ENCODE results near the gene PTP4A2.

The PTP4A2 gene

DNA sequence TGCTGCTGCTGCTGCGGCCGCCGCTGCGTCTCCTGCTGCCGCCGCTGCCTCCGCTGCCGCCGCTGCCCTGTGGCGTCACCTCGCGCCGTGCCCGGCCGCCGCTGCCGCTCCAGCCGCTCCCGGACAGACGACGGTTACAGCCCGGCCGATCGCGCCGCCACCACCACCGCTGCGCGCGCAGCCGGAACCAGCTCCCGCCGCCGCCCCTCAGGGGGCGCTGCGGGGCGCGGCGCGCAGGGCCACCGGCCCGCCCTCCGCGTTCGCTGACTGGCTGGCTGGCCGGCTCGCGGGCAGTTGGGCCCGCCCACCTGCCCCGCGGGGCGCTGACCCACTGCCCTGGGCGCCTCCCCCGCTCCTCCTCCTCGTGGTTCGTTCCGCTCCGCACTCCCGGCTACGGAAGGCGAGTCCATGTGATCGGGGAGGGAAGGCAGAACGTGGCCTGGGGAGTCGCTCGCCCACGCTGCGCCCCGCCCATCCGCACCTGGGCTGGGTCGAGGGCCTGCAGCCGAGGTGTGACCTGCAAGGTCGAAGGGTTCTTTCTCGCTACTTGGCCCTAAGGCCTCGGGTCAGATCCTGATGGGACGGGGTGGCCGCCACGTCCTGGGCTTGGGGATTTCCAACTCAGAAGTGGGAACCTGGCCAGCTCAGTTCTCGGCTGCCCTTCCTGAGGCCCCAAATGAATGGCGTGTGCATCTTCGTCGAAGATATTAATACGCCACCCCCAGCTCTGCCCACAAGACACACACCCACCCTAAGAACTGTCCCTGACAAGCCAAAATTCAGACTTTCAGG lies at the start of gene PTP4A2:
Gene PTP4A2 (minus strand): TSS at position 185 of the 792 bp plus-strand sequence. CDS start 19,303 bp downstream, outside the sequence.
- peak; percentile 87 to 91 for DNase-seq (ENCODE audit: extremely low read depth in 1 of 2, low read depth in 1 of 2)

DNA sequence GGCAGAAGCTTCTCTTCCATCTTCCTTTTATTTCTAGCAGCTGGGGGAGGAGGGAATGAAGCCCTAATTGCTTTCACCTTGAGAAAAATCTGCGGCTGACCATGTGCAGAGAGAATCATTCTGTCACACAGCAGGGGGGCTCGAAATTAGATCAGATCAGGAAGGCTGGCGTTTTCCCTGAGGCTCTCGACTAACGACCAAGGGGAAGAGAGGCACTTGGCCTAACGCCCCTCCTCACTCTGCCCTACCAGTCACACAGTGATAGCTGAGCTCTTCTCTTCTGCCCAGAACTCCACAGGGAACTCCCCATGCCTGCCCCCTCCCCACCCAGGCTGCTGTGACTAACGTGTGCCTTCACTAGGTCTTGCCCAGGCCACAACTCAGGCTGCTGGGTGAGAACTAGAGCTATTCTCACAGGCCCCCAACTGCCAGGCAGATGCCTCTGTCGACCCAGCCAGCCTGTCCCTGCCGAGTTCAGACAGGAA lies 49.0 kb upstream of the PTP4A2 start:
- no peak for DNase-seq (ENCODE audit: extremely low read depth in 1 of 2, low read depth in 1 of 2)

DNA sequence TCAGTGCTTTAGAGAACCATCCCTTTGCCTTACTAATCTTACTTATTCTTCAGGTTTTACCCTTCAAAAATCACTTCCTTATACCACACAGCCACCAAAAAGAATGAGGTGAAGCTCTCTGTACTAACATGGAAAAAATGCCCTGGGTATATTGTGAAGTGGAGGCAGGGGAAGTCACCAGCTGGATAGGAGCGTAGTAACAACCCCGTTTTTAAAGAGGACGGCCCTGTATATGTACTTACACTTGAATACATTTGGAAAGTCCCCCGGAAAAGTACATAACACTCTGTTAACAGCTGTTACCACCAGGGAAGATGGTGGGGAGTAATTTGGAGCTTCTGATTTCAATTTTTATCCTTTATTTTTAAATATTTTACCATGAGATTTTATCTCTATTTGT lies 47.3 kb upstream of the PTP4A2 start:
- DNase-seq (ENCODE audit: extremely low read depth in 1 of 2, low read depth in 1 of 2), result no peak

DNA sequence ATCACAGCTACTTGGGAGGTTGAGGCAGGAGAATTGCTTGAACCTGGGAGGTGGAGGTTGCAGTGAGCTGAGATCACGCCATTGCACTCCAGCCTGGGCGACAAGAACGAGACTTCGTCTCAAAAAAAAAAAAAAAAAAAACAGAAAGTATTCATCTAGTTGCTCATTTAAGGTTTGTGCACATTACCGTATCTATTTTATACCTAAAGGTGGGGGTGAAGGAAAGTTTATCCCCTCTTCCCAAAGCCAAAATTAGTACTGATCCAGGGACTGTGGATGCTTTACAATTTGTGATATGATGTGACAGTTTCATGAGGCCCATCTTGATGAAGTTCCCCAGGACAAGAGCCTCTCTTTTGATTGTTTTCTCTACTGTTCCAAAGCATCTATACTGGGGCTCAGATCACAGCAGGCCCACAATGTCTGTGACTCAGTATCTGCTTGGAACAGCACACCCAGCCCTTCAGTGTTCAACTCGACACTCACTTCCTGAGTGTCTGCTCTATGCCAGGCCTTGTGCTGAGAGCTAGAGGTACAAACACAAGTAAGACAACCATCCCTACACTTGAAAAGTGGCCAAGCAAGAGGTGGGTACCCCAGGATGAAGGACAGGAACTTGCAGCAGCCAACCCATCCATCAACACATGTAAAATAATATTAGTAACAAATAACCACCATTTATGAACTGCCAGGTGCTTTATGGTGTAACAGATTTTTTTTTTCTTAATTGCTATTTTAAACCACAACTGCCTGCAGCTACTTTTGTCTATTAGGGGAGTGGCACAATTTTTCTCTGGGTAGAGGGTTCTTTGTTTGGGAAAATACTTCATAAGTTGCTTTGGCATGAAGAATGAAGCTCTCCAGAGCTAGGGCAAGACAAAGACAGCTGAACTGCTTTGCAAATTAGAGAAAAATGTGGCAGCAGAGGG lies 46.5 kb upstream of the PTP4A2 start:
- peak in 1 of 2 donors; percentile 24 for DNase-seq (ENCODE audit: extremely low read depth in 1 of 2, low read depth in 1 of 2)

DNA sequence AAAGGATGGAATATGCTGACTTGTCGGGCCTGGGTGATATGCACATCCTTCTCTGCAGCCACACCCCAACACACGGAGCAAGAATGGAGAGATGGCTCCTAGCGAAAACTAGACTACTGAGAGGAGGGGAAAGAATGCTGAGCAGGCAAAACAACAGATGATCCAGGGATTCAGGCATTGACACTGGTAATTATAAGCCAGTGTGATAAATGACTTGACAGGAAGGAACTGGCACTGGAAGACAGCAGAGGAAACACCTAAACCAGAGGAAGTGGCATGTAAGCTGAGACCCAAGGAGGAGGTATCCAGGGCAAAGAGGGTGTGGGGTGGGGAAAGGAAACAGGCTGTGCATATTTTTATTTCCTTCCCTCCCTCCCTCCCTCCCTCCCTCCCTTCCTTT lies 43.8 kb upstream of the PTP4A2 start:
- no peak for DNase-seq (ENCODE audit: extremely low read depth in 1 of 2, low read depth in 1 of 2)

DNA sequence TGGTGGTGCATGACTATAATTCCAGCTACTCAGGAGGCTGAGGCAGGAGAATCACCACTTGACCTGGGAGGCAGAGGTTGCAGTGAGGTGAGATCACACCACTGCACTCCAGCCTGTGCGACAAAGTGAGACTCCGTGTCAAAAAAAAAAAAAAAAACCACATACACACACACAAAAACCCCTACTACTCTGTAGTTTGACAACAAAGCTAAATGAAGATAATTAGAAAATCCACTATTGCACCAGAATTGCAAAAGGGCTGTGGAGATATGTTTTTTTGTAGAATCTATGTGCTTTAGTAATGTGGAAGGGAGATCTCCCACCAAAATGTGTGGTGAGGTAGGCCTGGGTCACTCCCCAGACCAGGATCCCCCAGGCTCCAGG lies 43.3 kb upstream of the PTP4A2 start:
- DNase-seq (ENCODE audit: extremely low read depth in 1 of 2, low read depth in 1 of 2), result no peak

DNA sequence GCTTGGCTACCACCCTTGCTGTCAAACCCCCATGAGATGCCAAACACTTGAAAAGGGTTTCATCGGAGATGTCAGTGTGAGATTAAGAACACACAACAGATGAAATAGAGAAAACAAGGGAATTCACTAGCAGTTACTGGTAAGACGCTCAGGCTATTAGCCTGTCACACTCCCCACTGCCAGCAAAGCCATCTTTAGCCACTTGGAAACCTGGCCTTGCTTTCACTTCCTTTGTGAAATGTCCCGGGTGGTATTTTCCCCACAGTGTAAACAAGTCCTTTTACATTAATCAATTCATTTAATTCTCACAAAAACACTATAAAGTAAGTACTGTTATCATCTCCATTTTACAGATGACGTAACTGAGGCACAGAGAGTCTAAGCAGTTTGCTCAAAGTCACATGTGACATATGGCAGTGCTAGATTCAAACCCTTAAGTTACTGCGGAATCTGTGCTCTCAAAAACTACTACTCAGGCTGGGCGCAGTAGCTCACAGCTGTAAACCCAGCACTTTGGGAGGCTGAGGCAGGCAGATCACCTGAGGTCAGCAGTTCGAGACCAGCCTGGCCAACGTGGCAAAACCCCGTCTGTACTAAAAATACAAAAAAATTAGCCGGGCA lies 42.8 kb upstream of the PTP4A2 start:
- no peak for DNase-seq (ENCODE audit: extremely low read depth in 1 of 2, low read depth in 1 of 2)

DNA sequence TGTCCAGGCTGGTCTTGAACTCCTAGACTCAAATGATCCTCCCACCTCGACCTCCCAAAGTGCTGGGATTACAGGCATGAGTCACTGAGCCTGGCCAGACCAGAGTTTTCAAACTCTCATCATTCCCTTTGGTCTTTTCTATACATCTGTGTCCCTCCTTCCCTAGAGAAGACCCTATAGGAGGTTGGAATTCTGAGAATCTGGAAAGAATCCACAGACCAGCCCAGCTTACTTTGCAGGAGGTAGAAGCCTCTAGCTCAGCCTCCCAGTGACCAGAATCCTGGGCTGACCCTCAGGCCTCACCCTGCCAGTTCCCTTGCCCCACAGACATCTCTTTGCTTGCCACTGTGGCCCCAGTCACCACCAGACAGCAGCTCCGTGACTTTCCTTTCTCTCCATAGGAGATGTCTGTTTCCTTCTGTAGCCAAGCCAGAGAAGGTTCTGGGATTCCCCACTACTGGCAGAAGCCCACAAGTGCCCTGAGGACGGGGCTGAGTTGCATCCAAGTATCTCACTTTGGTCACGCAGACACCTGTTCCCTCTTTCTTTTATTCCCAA lies 40.8 kb upstream of the PTP4A2 start:
- DNase-seq (ENCODE audit: extremely low read depth in 1 of 2, low read depth in 1 of 2), result no peak

DNA sequence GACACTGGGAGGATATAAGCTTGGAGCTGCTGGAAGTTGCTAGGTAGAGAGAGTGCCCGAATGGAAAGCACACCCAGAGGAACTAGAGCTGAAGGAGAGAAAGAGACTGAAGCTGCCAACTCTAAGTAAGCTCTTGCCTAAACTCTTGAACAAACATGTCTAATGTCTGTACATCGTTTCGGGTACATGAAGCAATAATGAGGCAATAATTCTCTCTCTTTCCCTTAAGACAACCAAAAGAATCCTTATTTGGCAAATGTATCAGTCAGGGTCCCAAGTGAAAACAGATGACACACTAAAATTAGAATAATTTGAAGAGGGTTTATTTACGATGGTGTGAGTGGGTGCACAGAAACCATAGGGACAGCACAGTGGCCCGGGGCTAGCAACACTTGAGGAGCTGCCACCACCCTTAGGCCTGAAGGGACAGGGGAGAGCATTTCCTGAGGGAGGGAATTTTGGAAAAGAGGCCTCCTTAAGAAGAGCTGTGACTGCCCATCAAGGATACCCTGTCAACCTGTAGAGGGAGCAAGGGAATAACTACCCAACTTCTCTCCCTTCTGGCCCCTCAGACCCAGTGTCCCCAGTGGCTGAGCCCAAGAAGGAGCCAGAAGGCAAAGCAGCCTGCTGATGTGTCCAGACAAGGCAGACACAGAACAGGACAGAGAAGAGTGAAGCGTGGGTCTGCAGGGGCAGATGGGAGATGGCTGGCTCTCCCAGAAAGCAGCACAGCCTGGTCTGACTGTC lies 39.4 kb upstream of the PTP4A2 start:
- no peak for DNase-seq (ENCODE audit: extremely low read depth in 1 of 2, low read depth in 1 of 2)

DNA sequence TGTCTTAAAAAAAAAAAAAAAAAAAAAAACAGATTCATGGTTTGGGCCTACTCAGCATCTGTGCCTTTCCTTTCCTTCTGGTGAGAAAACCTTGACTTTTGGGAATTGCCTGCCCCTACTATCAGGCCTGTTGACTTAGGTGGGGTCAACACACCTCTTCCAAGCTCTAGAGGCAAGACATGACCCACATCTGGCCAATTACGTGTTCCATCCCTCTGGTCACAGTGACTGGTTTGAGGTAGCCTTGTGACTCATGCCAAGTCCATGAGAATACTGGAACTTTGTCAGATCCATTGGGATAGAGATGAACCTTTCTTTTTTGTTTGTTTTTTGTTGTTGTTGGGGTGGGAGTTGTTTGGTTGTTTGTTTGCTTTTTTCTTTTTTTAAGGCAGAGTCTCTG lies 38.2 kb upstream of the PTP4A2 start:
- no peak for DNase-seq (ENCODE audit: extremely low read depth in 1 of 2, low read depth in 1 of 2)

DNA sequence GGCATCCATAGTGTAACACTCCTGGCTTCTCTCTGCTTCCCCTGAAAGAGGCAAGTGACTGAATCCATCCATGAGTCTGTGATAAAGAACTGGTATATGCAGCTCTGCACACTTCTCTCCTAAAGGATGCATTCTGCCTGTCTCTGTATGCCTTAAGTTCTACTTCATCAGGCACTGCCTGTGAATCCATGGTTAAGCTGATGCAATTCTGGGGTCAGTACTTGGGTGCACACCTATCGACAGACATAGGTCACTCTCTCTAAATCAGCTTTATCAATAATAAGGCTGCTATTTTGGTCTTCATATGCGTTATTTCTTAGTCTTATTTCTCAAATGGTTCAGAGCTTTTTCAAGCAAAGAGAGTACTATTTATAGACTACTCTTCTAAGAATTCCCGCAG lies 32.7 kb upstream of the PTP4A2 start:
- DNase-seq (ENCODE audit: extremely low read depth in 1 of 2, low read depth in 1 of 2), result no peak

DNA sequence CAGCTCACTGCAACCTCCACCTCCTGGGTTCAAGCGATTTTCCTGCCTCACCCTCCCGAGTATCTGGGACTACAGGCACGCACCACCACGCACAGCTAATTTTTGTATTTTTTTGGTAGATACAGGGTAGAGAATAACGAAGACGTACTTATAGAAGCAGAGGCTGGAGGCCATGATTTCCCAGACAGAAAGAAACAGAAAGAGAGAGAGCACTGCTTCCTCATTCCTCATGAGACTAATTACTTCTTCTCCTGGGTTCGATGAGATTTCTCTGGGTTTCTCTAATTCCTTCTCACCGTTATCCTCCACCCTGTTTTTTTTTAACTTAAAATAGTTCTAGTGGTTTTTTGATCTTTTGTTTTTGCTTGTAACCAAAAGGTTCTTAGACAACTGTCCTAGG lies 23.4 kb upstream of the PTP4A2 start:
- DNase-seq (ENCODE audit: extremely low read depth in 1 of 2, low read depth in 1 of 2), result no peak

DNA sequence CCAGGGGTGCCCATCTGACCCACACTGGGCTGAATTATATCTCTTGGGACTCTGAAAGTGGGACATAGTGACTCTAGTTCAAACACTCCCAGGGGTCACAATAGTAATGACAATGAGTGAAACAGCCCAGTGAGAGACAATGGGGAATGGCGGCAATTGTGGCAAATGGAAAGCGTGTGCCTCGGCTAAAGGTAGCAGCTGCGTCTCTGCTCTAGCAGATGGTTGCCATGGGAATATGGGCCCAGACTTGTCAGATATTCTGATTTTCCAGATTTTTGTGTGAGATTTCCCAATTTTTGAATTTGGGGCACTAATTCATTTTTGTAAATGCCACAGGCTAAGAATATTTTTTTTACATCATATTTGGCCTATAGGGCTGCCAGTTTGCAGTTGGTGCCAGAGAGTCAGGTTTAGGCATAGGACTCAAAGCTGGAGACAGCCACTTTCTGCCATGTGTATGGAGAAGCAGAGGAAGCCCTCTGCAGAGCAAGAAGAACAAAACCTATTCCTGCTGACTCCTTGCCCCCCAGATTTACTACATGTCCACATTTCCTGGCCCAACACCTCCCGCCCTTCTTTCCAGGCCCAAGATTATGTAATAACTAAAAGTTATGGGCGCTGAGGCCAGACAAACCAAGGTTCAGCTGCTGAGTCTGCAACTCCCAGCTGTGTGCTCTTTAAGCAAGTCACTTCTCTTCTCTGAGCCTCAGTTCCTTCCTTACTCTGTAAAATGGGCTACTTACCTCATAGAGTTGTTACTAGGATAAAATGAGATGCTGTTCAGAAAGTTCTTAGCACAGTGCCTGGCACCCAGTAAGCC lies 21.6 kb upstream of the PTP4A2 start:
- DNase-seq (ENCODE audit: extremely low read depth in 1 of 2, low read depth in 1 of 2), result no peak

DNA sequence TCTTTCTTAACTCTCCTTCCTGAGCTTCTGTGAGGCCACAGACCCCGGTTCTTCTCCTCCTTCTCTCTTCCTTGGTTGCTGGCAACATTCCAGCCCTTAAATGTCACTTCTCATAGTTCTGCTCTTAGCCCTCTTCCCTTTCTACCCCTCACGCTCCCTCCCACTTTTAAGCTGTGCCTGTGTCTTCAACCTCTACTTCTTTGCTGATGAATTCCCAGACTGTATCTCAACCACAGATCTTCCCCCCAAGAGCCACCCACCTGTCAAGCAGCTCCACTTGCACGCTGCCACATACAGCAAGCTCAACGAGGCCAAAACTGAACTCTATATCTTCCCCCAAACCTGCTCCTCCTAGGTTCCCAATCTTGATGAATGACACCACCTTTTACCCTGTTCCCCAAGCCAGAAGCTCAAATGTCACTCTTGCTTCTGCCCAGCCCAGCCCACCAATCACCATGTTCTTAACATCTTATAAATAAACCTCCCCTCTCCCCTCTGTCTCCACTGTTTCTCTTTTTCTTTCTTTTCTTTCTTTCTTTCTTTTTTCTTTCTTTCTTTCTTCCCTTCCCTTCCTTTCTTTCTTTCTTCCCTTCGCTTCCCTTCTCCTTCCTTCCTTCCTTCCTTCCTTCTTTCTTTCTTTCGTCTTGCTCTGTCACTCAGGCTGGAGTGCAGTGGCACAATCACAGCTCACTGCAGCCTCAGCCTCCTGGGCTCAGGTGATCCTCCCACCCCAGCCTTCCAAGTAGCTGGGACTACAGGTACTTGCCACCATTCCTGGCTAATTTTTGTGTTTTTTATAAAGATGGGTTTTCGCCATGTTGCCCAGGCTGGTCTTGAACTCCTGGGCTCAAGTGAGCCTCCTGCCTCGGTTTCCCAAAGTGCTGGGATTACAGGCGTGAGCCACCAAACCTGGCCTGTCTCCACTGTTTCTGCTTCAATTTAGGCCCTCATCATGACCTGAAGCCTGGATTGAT lies 19.8 kb upstream of the PTP4A2 start:
- DNase-seq (ENCODE audit: extremely low read depth in 1 of 2, low read depth in 1 of 2), result peak in 1 of 2 donors; percentile 75

DNA sequence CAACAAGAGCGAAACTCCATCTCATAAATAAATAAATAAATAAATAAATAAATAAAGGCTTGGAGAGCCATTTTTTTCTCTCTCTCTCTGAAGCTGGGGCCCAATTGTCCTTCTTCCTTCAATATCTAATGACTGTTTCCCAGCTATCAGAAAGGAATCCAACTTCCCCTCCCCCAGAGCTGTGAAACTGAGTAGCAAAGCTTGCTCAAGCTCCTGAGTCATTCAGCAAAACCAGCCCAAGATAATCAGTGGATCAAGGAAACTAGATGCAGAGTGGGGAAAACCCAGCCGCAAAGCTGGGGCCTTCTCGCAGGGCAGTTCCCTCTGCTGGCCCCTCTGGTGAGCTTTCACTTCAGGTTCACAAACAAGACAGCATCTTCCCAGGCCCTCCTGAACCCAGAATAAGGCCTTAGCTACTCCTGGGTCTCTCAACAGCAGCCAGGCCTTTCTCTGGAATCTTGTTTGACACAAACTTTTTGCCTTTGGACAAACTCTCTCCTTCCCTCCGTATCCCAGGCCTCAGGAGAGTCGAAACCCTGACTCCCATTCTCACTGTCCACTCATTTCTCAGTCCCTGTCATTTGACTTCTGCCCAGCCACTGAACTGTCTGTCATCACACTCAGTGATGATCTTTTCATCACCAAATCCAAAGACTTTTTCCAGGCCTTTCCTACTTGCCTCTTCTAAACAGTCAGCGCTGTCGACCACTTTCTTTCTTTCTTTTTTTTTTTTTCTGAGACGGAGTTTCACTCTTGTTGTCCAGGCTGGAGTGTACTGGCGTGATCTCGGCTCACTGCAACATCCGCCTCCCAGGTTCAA lies 18.0 kb upstream of the PTP4A2 start:
- peak; percentile 69 to 86 for DNase-seq (ENCODE audit: extremely low read depth in 1 of 2, low read depth in 1 of 2)

DNA sequence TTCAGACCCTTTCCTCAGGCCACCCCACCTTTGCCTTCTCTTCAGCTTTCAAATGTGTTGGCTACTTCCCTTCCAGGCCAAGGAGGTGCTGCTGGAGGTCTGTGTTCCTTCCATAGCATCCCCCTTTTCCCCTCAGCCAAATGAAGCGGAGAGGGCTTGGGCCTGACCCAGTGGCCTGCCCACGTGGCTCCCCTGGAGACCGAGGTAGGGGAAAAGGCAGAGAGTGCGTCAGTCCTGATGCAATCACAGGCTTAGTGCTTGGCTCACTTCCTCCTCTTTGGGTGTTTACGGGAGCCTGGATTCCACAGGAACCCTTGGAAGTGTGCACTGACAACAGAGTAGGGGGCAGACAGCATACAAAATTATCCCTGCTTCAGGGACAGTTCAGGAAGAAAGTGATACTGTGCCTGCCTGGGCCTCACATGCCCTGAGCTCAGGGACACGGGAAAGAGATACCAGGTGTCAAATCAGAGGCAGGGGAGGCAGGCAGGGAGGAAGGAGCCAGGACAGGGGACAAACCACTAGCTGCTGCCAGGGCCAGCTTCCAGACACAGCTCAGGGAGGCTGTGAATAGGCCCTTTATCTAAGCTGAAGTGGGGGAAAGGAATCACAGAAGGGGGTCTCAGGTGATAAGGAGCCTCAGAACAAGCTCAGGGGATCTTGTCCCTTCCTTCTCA lies 16.6 kb upstream of the PTP4A2 start:
- no peak for DNase-seq (ENCODE audit: extremely low read depth in 1 of 2, low read depth in 1 of 2)

DNA sequence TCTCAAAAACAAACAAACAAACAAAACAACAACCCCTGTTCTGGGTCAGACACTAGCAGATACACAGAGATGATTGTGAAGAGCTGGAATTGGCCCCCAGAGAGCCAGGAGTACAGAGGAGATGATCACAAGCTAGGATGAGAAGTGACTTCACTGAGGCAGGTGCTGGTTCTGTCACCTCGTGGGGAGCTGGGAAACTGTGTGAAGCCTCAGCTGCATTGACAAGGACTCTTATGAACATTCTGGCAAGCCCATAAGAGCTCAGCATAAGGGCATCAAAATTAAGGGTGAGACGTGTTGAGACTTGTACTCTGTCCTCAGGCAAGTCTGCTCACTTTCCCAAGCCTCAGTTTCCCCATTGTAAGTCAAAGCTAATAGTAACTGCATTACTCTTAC lies 14.7 kb upstream of the PTP4A2 start:
- DNase-seq (ENCODE audit: extremely low read depth in 1 of 2, low read depth in 1 of 2), result no peak
